GM06990 (cell line): ENCODE measurements around the gene TMC5.

Experiments
- DNase-seq: peaks from one replicate; pipeline ENCODE4 v3.0.0-alpha.2; 2011; ENCODE audit not compliant: insufficient read length; ENCODE audit errors: extremely low read depth
- H3K27me3 ChIP-seq: replicated peaks from 2 replicates; pipeline ENCODE4 v1.6.0; 2011; ENCODE audit warnings: low read length; ENCODE audit not compliant: control insufficient read depth, insufficient read depth
- H3K36me3 ChIP-seq: 2 replicates; pipeline ENCODE4 v1.5.1; 2011; ENCODE audit warnings: low read length; ENCODE audit not compliant: control insufficient read depth, insufficient read depth
- H3K4me3 ChIP-seq: replicated peaks from 2 replicates; pipeline ENCODE4 v1.5.1; 2011; ENCODE audit warnings: low read depth, mild to moderate bottlenecking, control low read depth, low read length
- TF ChIP-seq, protein P1 (sequence below): IDR thresholded peaks from 2 replicates; pipeline ENCODE4 v1.5.1; 2011; ENCODE audit warnings: low read length, control low read depth, mild to moderate bottlenecking, inconsistent platforms; ENCODE audit not compliant: insufficient read depth, poor library complexity, severe bottlenecking

Gene TMC5

GRCh38 chr16:19474617-19475016 is 56.9 kb downstream of the TMC5 start:
- Histone ChIP-seq H3K27me3 (no peaks in the 10 kb centered on the region), H3K36me3 (no peaks in the 10 kb centered on the region), H3K4me3 (no peak overlapping the region)
- TF ChIP-seq, protein P1, sequence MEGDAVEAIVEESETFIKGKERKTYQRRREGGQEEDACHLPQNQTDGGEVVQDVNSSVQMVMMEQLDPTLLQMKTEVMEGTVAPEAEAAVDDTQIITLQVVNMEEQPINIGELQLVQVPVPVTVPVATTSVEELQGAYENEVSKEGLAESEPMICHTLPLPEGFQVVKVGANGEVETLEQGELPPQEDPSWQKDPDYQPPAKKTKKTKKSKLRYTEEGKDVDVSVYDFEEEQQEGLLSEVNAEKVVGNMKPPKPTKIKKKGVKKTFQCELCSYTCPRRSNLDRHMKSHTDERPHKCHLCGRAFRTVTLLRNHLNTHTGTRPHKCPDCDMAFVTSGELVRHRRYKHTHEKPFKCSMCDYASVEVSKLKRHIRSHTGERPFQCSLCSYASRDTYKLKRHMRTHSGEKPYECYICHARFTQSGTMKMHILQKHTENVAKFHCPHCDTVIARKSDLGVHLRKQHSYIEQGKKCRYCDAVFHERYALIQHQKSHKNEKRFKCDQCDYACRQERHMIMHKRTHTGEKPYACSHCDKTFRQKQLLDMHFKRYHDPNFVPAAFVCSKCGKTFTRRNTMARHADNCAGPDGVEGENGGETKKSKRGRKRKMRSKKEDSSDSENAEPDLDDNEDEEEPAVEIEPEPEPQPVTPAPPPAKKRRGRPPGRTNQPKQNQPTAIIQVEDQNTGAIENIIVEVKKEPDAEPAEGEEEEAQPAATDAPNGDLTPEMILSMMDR = peak; percentile 8
- DNase-seq = no peak

DNA sequence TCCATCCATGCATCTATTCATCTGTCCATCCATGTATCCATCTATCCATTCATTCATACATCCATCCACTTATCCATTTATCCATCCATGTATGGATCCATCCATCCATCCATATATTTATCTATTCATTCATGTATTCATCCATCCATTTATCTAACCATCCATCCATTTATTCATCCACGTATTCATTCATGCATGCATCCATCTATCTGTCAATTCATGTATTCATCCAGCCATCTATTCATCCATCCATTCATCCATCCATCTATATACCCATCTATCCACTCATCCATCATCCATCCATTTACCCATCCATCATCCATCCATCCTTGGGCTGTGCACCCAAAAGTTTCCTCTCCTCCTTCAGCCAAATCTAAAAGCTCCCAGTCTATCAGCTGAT is 60.8 kb downstream of the TMC5 start:
- H3K4me3 ChIP-seq = no peak overlapping the region
- no peak for DNase-seq
- TF ChIP-seq, protein P1 = no peak
- H3K27me3 ChIP-seq = no peaks in the 10 kb centered on the region
- no peaks in the 10 kb centered on the region for H3K36me3 ChIP-seq

GRCh38 chr16:19479302-19479721 is 61.6 kb downstream of the TMC5 start:
- Histone ChIP-seq H3K36me3 (no peaks in the 10 kb centered on the region), H3K27me3 (no peaks in the 10 kb centered on the region), H3K4me3 (no peak overlapping the region)
- DNase-seq = no peak
- TF ChIP-seq, protein P1 = no peak

DNA sequence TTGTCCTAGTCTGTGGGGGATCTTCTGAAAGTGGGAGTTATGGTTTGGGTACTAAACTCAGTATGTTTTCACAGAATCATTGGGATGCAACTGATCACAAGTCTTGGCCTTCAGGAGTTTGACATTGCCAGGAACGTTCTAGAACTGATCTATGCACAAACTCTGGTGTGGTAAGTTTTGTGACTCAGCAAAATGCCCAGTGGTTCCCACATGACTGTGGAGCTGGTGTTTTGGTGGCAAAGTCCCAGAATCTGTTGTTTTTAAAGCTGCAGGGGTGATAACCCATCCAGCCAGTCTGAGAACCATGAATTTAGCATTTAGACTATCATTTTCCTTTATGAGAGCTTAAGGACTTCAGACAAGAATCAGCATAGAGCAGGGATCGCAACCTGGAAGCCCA is 63.6 kb downstream of the TMC5 start:
- H3K27me3 ChIP-seq = no peaks in the 10 kb centered on the region
- no peak for DNase-seq
- H3K4me3 ChIP-seq = no peak overlapping the region
- TF ChIP-seq, protein P1 = no peak
- no peaks in the 10 kb centered on the region for H3K36me3 ChIP-seq

DNA sequence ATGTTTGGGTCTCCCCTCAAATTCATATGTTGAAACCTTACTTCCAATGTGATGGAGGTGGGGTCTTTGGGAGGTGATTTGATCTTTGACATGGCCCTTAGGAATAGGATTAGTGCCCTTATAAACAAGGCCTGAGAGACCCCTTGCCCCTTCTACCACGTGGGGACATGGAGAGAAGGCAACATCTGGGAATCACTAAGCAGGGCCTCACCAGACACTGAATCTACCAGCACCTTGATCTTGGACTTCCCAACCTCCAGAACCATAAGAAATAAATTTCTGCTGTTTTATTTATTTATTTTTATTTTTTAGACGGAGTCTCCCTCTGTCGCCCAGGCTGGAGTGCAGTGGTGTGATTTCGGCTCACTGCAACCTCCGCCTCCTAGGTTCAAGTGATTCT is 64.1 kb downstream of the TMC5 start:
- no peaks in the 10 kb centered on the region for H3K27me3 ChIP-seq
- H3K4me3 ChIP-seq = no peak overlapping the region
- no peaks in the 10 kb centered on the region for H3K36me3 ChIP-seq
- TF ChIP-seq, protein P1 = no peak
- no peak for DNase-seq

DNA sequence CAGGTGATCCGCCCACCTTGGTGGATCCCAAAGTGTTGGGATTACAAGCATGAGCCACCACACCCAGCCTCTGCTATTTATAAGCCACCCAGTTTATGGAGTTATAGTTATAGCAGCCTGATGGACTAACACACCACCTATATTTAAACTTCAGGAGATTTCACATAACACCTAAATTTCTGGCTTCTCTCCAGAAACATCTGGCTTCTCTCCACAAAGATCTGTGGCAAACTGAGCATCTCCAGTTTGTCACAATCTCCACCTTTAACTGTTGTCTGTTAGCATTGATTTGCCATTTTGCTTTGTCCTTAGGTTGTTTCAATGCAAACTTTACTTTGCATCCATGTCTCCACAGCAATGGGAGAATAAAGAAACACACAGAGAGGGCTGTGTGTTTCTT is 64.6 kb downstream of the TMC5 start:
- Histone ChIP-seq H3K27me3 (no peaks in the 10 kb centered on the region), H3K4me3 (no peak overlapping the region), H3K36me3 (no peaks in the 10 kb centered on the region)
- no peak for DNase-seq
- TF ChIP-seq, protein P1 = no peak
